NCI-H2227 treated with DMSO at 0.1 percent for 48 hours (cell line): ENCODE data around the gene CEBPB.

Experiments used
- DNase-seq: peaks from one replicate; lab custom pipeline; 2025; lab: John Stamatoyannopoulos, UW

CEBPB gene

GRCh38 chr20:50214226-50215024 is 23.8 kb downstream of the CEBPB start:
- DNase-seq: no peak

- DNase-seq: no peak
Measured at GRCh38 chr20:50215101-50215690, 24.6 kb downstream of the CEBPB start.

GRCh38 chr20:50215926-50216325 is 25.3 kb downstream of the CEBPB start:
- DNase-seq: no peak

GRCh38 chr20:50216543-50217206 is 26.0 kb downstream of the CEBPB start:
- no peak for DNase-seq

- no peak for DNase-seq
Measured at GRCh38 chr20:50217207-50217949, 26.7 kb downstream of the CEBPB start.

GRCh38 chr20:50218987-50219435 is 28.4 kb downstream of the CEBPB start:
- no peak for DNase-seq

- DNase-seq: no peak
Measured at GRCh38 chr20:50219600-50219999, 29.0 kb downstream of the CEBPB start.

GRCh38 chr20:50220093-50220893 is 29.7 kb downstream of the CEBPB start:
- no peak for DNase-seq

- DNase-seq: no peak
Measured at GRCh38 chr20:50220894-50221365, 30.3 kb downstream of the CEBPB start.

- DNase-seq: no peak
Measured at GRCh38 chr20:50221501-50222308, 31.1 kb downstream of the CEBPB start.

- no peak for DNase-seq
Measured at GRCh38 chr20:50222309-50223038, 31.8 kb downstream of the CEBPB start.

GRCh38 chr20:50223039-50224005 is 32.7 kb downstream of the CEBPB start:
- DNase-seq: no peak

- DNase-seq: no peak
Measured at GRCh38 chr20:50224052-50224451, 33.4 kb downstream of the CEBPB start.

GRCh38 chr20:50224531-50225255 is 34.1 kb downstream of the CEBPB start:
- no peak for DNase-seq

- DNase-seq: no peak
Measured at GRCh38 chr20:50226093-50226974, 35.7 kb downstream of the CEBPB start.

- DNase-seq: no peak
Measured at GRCh38 chr20:50227506-50227905, 36.9 kb downstream of the CEBPB start.

- no peak for DNase-seq
Measured at GRCh38 chr20:50229156-50229607, 38.6 kb downstream of the CEBPB start.
